HepG2 (cell line): Measurements from ENCODE around the gene S100A9. TPM values are rescaled to one million over a fixed set of nuclear protein-coding genes. Genes with fewer than 3 reads are reported as not detected.

ENCODE experiments used
- ATAC-seq: fragments of 200-7000 bp; cut with Tn5 transposase; 3 replicates; pipeline ENCODE4 v1.9.1; 2020; ENCODE audit warnings: mild to moderate bottlenecking, moderate library complexity
- BruUV-seq: library from RNA; stranded (reverse); fragments of 400-500 nt; replicated peaks from 2 replicates; lab custom pipeline; 2021; lab: Mats Ljungman, UMichigan
- CTCF ChIA-PET: fragments of 300-600 bp; formaldehyde crosslinking; extraction: SDS; loops from one replicate; lab custom pipeline; 2021; ENCODE audit warnings: low total read pairs, inconsistent platforms, low intra/inter-chr PET ratio; lab: Yijun Ruan, JAX
- POLR2A ChIA-PET: fragments of 350-600 bp; sonication (Branson Sonifier 250); formaldehyde crosslinking; loops from one replicate; lab custom pipeline; 2020; ENCODE audit warnings: antibody characterized with exemption, inconsistent platforms; lab: Yijun Ruan, JAX
- DNase-seq: peaks from one replicate; pipeline ENCODE4 v3.0.0-alpha.2; 2015; ENCODE audit warnings: low spot score
- FAIRE-seq: peaks from 3 replicates; lab custom pipeline; 2011; peaks lifted over from hg19 to GRCh38; lab: Jason Lieb, UNC
- H2AFZ ChIP-seq: one replicate; pipeline ENCODE4 v1.6.1; 2011; ENCODE audit warnings: low read length, inconsistent platforms
- H3K27ac ChIP-seq: fragments of 300-600 bp; 3 replicates; pipeline ENCODE4 v1.8.0; 2011; ENCODE audit warnings: mixed run types, mild to moderate bottlenecking, mixed read lengths, low read length, inconsistent platforms; ENCODE audit not compliant: insufficient read depth; ENCODE audit errors: extremely low read length
- H3K27me3 ChIP-seq, 2 experiments: fragments of 200-600 bp in 1 of 2; 2 replicates in 1 of 2; 3 replicates in 1 of 2; pipeline versions ENCODE4 v1.6.0 to v1.8.0; 2011; ENCODE audit warnings: low read length in 2 of 2, mild to moderate bottlenecking in 2 of 2, moderate library complexity in 2 of 2, inconsistent platforms in 1 of 2; ENCODE audit not compliant: insufficient read depth in 2 of 2, control insufficient read depth in 1 of 2
- H3K36me3 ChIP-seq, 2 experiments: fragments of 200-600 bp in 1 of 2; replicated peaks in 1 of 2; 2 replicates in 1 of 2; 3 replicates in 1 of 2; pipeline versions ENCODE4 v1.5.1 to v1.8.0; 2011; ENCODE audit warnings: low read length in 2 of 2, inconsistent platforms in 1 of 2; ENCODE audit not compliant: insufficient read depth in 2 of 2, control insufficient read depth in 1 of 2
- H3K4me1 ChIP-seq: 2 replicates; pipeline ENCODE4 v1.5.1; 2012; ENCODE audit warnings: low read length, inconsistent platforms; ENCODE audit not compliant: insufficient read depth
- H3K4me2 ChIP-seq: 2 replicates; pipeline ENCODE4 v1.6.0; 2011; ENCODE audit warnings: low read depth, low read length, inconsistent platforms
- H3K4me3 ChIP-seq, 3 experiments: fragments of 200-600 bp in 1 of 3; sonication (generic), shearing (Covaris generic) in 1 of 3; replicated peaks in 1 of 3; 2 replicates each; pipeline ENCODE4 v1.5.1; 2011 to 2016; ENCODE audit warnings: low read length in 3 of 3, inconsistent platforms in 2 of 3, low read depth in 2 of 3, mild to moderate bottlenecking in 2 of 3, control low read depth in 1 of 3, mixed read lengths in 1 of 3; ENCODE audit not compliant: insufficient read depth in 1 of 3
- H3K79me2 ChIP-seq: one replicate; pipeline ENCODE4 v1.6.1; 2011; ENCODE audit warnings: low read length, inconsistent platforms; ENCODE audit not compliant: insufficient read depth
- H3K9ac ChIP-seq: 2 replicates; pipeline ENCODE4 v1.6.0; 2011; ENCODE audit warnings: mild to moderate bottlenecking, low read depth, low read length, inconsistent platforms; ENCODE audit not compliant: insufficient read depth
- H3K9me3 ChIP-seq: 2 replicates; pipeline ENCODE4 v1.5.1; 2012; ENCODE audit warnings: mild to moderate bottlenecking, low read length
- H4K20me1 ChIP-seq: 2 replicates; pipeline ENCODE4 v1.6.0; 2011; ENCODE audit warnings: inconsistent platforms, mild to moderate bottlenecking, low read length, moderate library complexity; ENCODE audit not compliant: insufficient read depth
- FOXP1 ChIP-seq, 2 experiments: fragments of 450-650 bp in 1 of 2; IDR thresholded peaks; 2 replicates each; pipeline ENCODE4 v1.6.1; 2017 to 2018; ENCODE audit warnings: antibody characterized with exemption in 1 of 2
- HOXD1 ChIP-seq: sonication (generic); formaldehyde crosslinking; IDR thresholded peaks from 2 replicates; pipeline ENCODE4 v1.5.0; 2020; ENCODE audit warnings: missing genetic modification reagents
- ZNF589 ChIP-seq: sonication (generic); formaldehyde crosslinking; conservative IDR thresholded peaks from 2 replicates; pipeline ENCODE4 v1.8.0; 2022; ENCODE audit warnings: mild to moderate bottlenecking, moderate library complexity, missing genetic modification reagents
- ZNF652 ChIP-seq: IDR thresholded peaks from 2 replicates; pipeline ENCODE4 v1.6.1; 2016; ENCODE audit warnings: low read depth, borderline replicate concordance
- WGBS: methylation state at CpG from one replicate; pipeline ENCODE4 v1.1.6; 2017; ENCODE audit warnings: low lambda C conversion rate; 5-methylcytosine and 5-hydroxymethylcytosine counted together
- in situ Hi-C: cut with HindIII; loops from 2 replicates; pipeline ENCODE4 v1.10.0; 2017; ENCODE audit warnings: low pct_unique_long_range_greater_than_20kb; ENCODE audit not compliant: extremely low pct_ligation_motif_present
- intact Hi-C: fragments of 100-400 bp; cut with micrococcal nuclease; formaldehyde crosslinking; loops from one replicate; pipeline ENCODE4 v1.10.0; 2022; ENCODE audit not compliant: unreplicated experiment
- polyA plus RNA-seq, 8 experiments: library from polyadenylated mRNA; depleted of rRNA in 3 of 8; stranded (reverse) in 7 of 8; unstranded in 1 of 8; fragments of >200 nt; fragmentation: Illumina TruSeq in 4 of 8; extraction: Trizol in 4 of 8; gene quantifications; 2 replicates each; pipeline versions ENCODE4 v1.2.1 to v1.2.3, GENCODE V29; 2011 to 2016; ENCODE audit warnings: low read depth in 4 of 8, missing spikeins in 1 of 8, mixed read lengths in 1 of 8; ENCODE audit not compliant: insufficient read depth in 1 of 8
- total RNA-seq, 5 experiments: library from RNA; depleted of rRNA; stranded (reverse); fragments of >200 nt; fragmentation: Illumina TruSeq; extraction: Trizol; gene quantifications; 2 replicates each; pipeline ENCODE4 v1.2.3, GENCODE V29; 2016; ENCODE audit warnings: low read depth in 1 of 5
- TF ChIP-seq, protein P1 (sequence below): sonication (generic); formaldehyde crosslinking; conservative IDR thresholded peaks from 2 replicates; pipeline ENCODE4 v1.8.0; 2022; ENCODE audit warnings: missing genetic modification reagents
- TF ChIP-seq, protein P2 (sequence below): sonication (generic); formaldehyde crosslinking; IDR thresholded peaks from 2 replicates; pipeline ENCODE4 v1.8.0; 2022; ENCODE audit warnings: missing genetic modification reagents, low read depth, mild to moderate bottlenecking, borderline replicate concordance
- TF ChIP-seq, protein P3 (sequence below): sonication (generic); formaldehyde crosslinking; IDR thresholded peaks from 2 replicates; pipeline ENCODE4 v1.8.1; 2023; ENCODE audit warnings: mild to moderate bottlenecking, inconsistent platforms, moderate library complexity, missing genetic modification reagents, borderline replicate concordance
- TF ChIP-seq, protein P4 (sequence below): sonication (generic); formaldehyde crosslinking; IDR thresholded peaks from 2 replicates; pipeline ENCODE4 v1.4.0; 2020; ENCODE audit warnings: missing genetic modification reagents
- TF ChIP-seq, protein P5 (sequence below): sonication (generic); formaldehyde crosslinking; IDR thresholded peaks from 2 replicates; pipeline ENCODE4 v1.4.0; 2020; ENCODE audit warnings: missing genetic modification reagents, borderline replicate concordance

S100A9 gene
- total and polyA plus RNA-seq, 2 of the 13 experiments (the other 11 are each of a cell fraction or from before 2014, with no cell fraction given) = 0.31 to 0.69 TPM

DNA sequence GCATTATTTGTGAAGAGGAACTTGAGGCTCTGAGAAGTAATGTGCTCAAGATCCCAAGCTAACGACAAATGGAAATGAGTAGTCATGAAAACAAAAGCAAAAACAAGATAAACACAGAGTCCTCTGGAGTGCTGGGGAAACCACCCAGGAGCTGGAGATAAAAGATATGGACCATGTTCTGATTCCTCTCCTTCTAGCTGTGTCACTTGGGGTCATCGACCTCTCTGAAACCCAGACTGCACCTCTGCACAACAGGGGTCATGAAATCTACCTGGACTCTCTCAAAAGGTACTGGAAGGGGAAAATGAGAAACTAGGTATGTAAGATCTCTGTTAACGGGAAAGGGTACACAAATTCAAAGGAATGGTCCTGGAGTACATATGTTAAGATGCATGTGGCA, 15.5 kb upstream of the S100A9 start (continued):
- TF ChIP-seq, protein P1, sequence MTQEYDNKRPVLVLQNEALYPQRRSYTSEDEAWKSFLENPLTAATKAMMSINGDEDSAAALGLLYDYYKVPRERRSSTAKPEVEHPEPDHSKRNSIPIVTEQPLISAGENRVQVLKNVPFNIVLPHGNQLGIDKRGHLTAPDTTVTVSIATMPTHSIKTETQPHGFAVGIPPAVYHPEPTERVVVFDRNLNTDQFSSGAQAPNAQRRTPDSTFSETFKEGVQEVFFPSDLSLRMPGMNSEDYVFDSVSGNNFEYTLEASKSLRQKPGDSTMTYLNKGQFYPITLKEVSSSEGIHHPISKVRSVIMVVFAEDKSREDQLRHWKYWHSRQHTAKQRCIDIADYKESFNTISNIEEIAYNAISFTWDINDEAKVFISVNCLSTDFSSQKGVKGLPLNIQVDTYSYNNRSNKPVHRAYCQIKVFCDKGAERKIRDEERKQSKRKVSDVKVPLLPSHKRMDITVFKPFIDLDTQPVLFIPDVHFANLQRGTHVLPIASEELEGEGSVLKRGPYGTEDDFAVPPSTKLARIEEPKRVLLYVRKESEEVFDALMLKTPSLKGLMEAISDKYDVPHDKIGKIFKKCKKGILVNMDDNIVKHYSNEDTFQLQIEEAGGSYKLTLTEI (CRISPR knock-in tag) = no peak
- TF ChIP-seq, protein P2, sequence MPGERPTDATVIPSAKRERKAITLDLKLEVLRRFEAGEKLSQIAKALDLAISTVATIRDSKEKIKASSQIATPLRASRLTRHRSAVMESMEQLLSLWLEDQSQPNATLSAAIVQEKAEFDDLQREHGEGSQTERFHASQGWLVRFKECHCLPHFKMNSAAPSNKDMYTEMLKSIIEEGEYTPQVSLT (CRISPR knock-in tag) = no peak
- no peak for TF ChIP-seq HOXD1 (CRISPR knock-in tag)
- TF ChIP-seq, protein P3, sequence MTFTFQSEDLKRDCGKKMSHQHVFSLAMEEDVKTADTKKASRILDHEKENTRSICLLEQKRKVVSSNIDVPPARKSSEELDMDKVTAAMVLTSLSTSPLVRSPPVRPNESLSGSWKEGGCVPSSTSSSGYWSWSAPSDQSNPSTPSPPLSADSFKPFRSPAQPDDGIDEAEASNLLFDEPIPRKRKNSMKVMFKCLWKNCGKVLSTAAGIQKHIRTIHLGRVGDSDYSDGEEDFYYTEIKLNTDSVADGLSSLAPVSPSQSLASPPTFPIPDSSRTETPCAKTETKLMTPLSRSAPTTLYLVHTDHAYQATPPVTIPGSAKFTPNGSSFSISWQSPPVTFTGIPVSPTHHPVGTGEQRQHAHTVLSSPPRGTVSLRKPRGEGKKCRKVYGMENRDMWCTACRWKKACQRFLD = no peak

DNA sequence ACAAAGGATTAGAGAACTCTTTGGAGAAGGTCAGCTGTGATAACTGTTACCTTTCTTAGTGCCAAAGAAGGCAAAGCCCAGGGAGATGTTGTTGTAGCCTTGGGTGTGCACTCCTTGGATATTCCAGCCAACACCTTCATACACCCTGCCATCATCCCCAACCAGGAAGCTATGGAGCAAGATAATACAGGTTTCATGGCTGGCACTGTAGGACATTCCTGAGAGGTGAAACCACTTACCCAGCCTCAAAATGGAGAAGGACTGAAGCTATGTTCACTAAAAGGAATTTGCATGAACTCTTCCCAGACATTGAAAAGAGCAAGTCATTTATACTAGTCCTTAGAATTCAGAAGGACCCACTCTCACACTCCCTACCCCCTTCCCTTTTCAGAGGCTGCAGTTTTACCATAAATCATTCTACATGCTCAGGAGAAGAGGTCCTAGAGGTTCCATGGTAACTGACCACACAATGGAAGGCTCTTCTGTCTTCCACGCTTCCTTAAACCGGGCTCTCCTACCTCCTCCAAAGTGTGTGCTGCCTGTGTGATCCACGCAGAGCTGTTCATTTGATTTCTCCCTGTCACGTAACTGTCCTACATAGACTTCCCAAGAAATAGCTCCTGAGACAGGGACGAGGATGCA, 14.5 kb upstream of the S100A9 start:
- H3K36me3 ChIP-seq = no peaks in the 10 kb centered on the region
- no peaks in the 10 kb centered on the region for H3K4me1 ChIP-seq
- ChIA-PET POLR2A (no interaction called here), CTCF (no interaction called here)
- H3K4me3 ChIP-seq = no peak overlapping the region
- WGBS = 3% methylated on average over 5 of the region's 5 CpGs
- no peak overlapping the region for H3K27ac ChIP-seq
- no peak for FAIRE-seq
- intact Hi-C loops (no loop called here), in situ Hi-C loops (no loop called here)
- BruUV-seq = no TSS peak
- H3K27me3 ChIP-seq = peaks cover 2 to 4% of the 10 kb centered on the region in 2 experiments; a peak in 2 of 5 replicates
- no peak overlapping the region for H3K9ac ChIP-seq
- H3K9me3 ChIP-seq = no peaks in the 10 kb centered on the region
- no peak for DNase-seq
- no peak for ATAC-seq
- H2AFZ ChIP-seq = no peak overlapping the region
- no peaks in the 10 kb centered on the region for H4K20me1 ChIP-seq
- no peak overlapping the region for H3K4me2 ChIP-seq
- TF ChIP-seq FOXP1 (IDR thresholded peaks at IDR 0.05) (no peak), FOXP1 (CRISPR knock-in tag; IDR thresholded peaks at IDR 0.05) (no peak), ZNF652 (no peak), ZNF589 (CRISPR knock-in tag) (no peak)
- TF ChIP-seq, protein P4, sequence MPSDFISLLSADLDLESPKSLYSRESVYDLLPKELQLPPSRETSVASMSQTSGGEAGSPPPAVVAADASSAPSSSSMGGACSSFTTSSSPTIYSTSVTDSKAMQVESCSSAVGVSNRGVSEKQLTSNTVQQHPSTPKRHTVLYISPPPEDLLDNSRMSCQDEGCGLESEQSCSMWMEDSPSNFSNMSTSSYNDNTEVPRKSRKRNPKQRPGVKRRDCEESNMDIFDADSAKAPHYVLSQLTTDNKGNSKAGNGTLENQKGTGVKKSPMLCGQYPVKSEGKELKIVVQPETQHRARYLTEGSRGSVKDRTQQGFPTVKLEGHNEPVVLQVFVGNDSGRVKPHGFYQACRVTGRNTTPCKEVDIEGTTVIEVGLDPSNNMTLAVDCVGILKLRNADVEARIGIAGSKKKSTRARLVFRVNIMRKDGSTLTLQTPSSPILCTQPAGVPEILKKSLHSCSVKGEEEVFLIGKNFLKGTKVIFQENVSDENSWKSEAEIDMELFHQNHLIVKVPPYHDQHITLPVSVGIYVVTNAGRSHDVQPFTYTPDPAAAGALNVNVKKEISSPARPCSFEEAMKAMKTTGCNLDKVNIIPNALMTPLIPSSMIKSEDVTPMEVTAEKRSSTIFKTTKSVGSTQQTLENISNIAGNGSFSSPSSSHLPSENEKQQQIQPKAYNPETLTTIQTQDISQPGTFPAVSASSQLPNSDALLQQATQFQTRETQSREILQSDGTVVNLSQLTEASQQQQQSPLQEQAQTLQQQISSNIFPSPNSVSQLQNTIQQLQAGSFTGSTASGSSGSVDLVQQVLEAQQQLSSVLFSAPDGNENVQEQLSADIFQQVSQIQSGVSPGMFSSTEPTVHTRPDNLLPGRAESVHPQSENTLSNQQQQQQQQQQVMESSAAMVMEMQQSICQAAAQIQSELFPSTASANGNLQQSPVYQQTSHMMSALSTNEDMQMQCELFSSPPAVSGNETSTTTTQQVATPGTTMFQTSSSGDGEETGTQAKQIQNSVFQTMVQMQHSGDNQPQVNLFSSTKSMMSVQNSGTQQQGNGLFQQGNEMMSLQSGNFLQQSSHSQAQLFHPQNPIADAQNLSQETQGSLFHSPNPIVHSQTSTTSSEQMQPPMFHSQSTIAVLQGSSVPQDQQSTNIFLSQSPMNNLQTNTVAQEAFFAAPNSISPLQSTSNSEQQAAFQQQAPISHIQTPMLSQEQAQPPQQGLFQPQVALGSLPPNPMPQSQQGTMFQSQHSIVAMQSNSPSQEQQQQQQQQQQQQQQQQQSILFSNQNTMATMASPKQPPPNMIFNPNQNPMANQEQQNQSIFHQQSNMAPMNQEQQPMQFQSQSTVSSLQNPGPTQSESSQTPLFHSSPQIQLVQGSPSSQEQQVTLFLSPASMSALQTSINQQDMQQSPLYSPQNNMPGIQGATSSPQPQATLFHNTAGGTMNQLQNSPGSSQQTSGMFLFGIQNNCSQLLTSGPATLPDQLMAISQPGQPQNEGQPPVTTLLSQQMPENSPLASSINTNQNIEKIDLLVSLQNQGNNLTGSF (CRISPR knock-in tag) = no peak
- TF ChIP-seq, protein P5, sequence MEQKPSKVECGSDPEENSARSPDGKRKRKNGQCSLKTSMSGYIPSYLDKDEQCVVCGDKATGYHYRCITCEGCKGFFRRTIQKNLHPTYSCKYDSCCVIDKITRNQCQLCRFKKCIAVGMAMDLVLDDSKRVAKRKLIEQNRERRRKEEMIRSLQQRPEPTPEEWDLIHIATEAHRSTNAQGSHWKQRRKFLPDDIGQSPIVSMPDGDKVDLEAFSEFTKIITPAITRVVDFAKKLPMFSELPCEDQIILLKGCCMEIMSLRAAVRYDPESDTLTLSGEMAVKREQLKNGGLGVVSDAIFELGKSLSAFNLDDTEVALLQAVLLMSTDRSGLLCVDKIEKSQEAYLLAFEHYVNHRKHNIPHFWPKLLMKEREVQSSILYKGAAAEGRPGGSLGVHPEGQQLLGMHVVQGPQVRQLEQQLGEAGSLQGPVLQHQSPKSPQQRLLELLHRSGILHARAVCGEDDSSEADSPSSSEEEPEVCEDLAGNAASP (CRISPR knock-in tag) = no peak
- no peaks in the 10 kb centered on the region for H3K79me2 ChIP-seq
